Measurements from ENCODE around the gene KCNK7.

GRCh38 chr11:65548395-65548794 is 47.2 kb downstream of the KCNK7 start:
- no peak for TF ChIP-seq ZFP30 (CRISPR knock-in tag; IDR thresholded peaks at IDR 0.05)
- TF ChIP-seq SNAI2 (CRISPR knock-in tag; IDR thresholded peaks at IDR 0.05): no peak
- TF ChIP-seq ESRRG (CRISPR knock-in tag; IDR thresholded peaks at IDR 0.05): no peak
- TF ChIP-seq ZC3H10 (CRISPR knock-in tag; IDR thresholded peaks at IDR 0.05): no peak
- TF ChIP-seq PATZ1 (CRISPR knock-in tag; IDR thresholded peaks at IDR 0.05; ENCODE audit: borderline replicate concordance): no peak
- no peak for TF ChIP-seq TOX (CRISPR knock-in tag; IDR thresholded peaks at IDR 0.05; ENCODE audit: borderline replicate concordance)
- TF ChIP-seq ZNF565 (CRISPR knock-in tag; conservative IDR thresholded peaks at IDR 0.05; ENCODE audit: low read depth): no peak
- no peak for TF ChIP-seq TCF4 (CRISPR knock-in tag; IDR thresholded peaks at IDR 0.05; ENCODE audit: borderline replicate concordance)
- TF ChIP-seq, protein P1, sequence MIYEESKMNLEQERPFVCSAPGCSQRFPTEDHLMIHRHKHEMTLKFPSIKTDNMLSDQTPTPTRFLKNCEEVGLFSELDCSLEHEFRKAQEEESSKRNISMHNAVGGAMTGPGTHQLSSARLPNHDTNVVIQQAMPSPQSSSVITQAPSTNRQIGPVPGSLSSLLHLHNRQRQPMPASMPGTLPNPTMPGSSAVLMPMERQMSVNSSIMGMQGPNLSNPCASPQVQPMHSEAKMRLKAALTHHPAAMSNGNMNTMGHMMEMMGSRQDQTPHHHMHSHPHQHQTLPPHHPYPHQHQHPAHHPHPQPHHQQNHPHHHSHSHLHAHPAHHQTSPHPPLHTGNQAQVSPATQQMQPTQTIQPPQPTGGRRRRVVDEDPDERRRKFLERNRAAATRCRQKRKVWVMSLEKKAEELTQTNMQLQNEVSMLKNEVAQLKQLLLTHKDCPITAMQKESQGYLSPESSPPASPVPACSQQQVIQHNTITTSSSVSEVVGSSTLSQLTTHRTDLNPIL (CRISPR knock-in tag; IDR thresholded peaks at IDR 0.05; ENCODE audit: low read depth): no peak
- no peak for TF ChIP-seq CSDC2 (CRISPR knock-in tag; IDR thresholded peaks at IDR 0.05)

Data from SK-N-SH treated with all-trans-retinoic acid at 6 μM for 48 hours (cell line).